T-helper 1 cell (primary cell): ENCODE data around the gene STON2.
A peak's percentile ranks its signal among the peaks of the same experiment; 100 is the strongest.

Experiments
- DNase-seq, 5 donors: peaks; one replicate each; pipeline ENCODE4 v3.0.0-alpha.2; 2012 to 2020

Gene STON2

GRCh38 chr14:81295958-81296923 is 103.9 kb downstream of the STON2 start:
- no peak for DNase-seq

GRCh38 chr14:81289516-81289915 is 110.6 kb downstream of the STON2 start:
- DNase-seq, result no peak

- DNase-seq, result no peak
Measured at GRCh38 chr14:81286574-81287370, 113.4 kb downstream of the STON2 start.

GRCh38 chr14:81285245-81285644 is 114.9 kb downstream of the STON2 start:
- DNase-seq, result no peak

- no peak for DNase-seq
Measured at GRCh38 chr14:81281332-81281731, 118.8 kb downstream of the STON2 start.

GRCh38 chr14:81280136-81280791 is 119.9 kb downstream of the STON2 start:
- DNase-seq, result no peak

- DNase-seq, result no peak
Measured at GRCh38 chr14:81277096-81277495, 123.0 kb downstream of the STON2 start.

GRCh38 chr14:81276073-81277069 is 123.8 kb downstream of the STON2 start:
- no peak for DNase-seq

GRCh38 chr14:81275305-81276072 is 124.6 kb downstream of the STON2 start:
- no peak for DNase-seq

GRCh38 chr14:81273961-81274575 is 126.1 kb downstream of the STON2 start:
- no peak for DNase-seq

GRCh38 chr14:81273521-81273920 is 126.6 kb downstream of the STON2 start:
- DNase-seq, result no peak

GRCh38 chr14:81272317-81272716 is 127.8 kb downstream of the STON2 start:
- DNase-seq, result no peak

- no peak for DNase-seq
Measured at GRCh38 chr14:81269979-81270375, 130.1 kb downstream of the STON2 start.

GRCh38 chr14:81269100-81269978 is 130.8 kb downstream of the STON2 start:
- peak in 1 of 5 donors; percentile 45 for DNase-seq

GRCh38 chr14:81268016-81268416 is 132.1 kb downstream of the STON2 start:
- no peak for DNase-seq

- no peak for DNase-seq
Measured at GRCh38 chr14:81265636-81266169, 134.4 kb downstream of the STON2 start.

GRCh38 chr14:81264671-81265070 is 135.5 kb downstream of the STON2 start:
- DNase-seq, result no peak

- no peak for DNase-seq
Measured at GRCh38 chr14:81263777-81264410, 136.2 kb downstream of the STON2 start.

- DNase-seq, result no peak
Measured at GRCh38 chr14:81261176-81261575, 138.9 kb downstream of the STON2 start.
